Uterus (tissue), 2 donors: ENCODE data around the gene APLP1.

Experiments
- CTCF ChIP-seq, 4 experiments: fragments of 200-600 bp in 2 of 4; fragments of 450-650 bp in 2 of 4; sonication (generic) in 2 of 4; IDR thresholded peaks; one replicate each; pipeline ENCODE4 v1.5.1; 2016 to 2019; ENCODE audit warnings: antibody characterized with exemption in 4 of 4, mild to moderate bottlenecking in 2 of 4, moderate library complexity in 1 of 4
- POLR2A ChIP-seq, 2 donors: fragments of 450-650 bp; IDR thresholded peaks; one replicate each; pipeline ENCODE4 v1.6.1; 2016; ENCODE audit warnings: antibody characterized with exemption in 2 of 2, mild to moderate bottlenecking in 1 of 2, moderate library complexity in 1 of 2

- no peak for TF ChIP-seq POLR2A (IDR thresholded peaks at IDR 0.05)
- TF ChIP-seq CTCF (IDR thresholded peaks at IDR 0.05) = no peak
These were observed 20.0 kb downstream of the APLP1 start for GRCh38 chr19:35888398-35888797.
